UCSD-AML1 (cell line): ENCODE results near the gene CDKAL1.

Experiments used
- DNase-seq: peaks from one replicate; lab custom pipeline; 2025; ENCODE audit not compliant: unreplicated experiment; lab: John Stamatoyannopoulos, UW

The CDKAL1 gene

GRCh38 chr6:21157186-21157929, 623.1 kb downstream of the CDKAL1 start:
- no peak for DNase-seq

GRCh38 chr6:21158149-21158548, 623.9 kb downstream of the CDKAL1 start:
- DNase-seq, result no peak

GRCh38 chr6:21158873-21159272, 624.6 kb downstream of the CDKAL1 start:
- DNase-seq, result no peak

- no peak for DNase-seq
These were observed 625.2 kb downstream of the CDKAL1 start for GRCh38 chr6:21159465-21159864.

GRCh38 chr6:21161707-21162106, 627.5 kb downstream of the CDKAL1 start:
- no peak for DNase-seq

- DNase-seq, result no peak
These were observed 629.0 kb downstream of the CDKAL1 start for GRCh38 chr6:21163110-21163837.

- no peak for DNase-seq
These were observed 629.6 kb downstream of the CDKAL1 start for GRCh38 chr6:21163838-21164180.

- DNase-seq, result no peak
These were observed 630.6 kb downstream of the CDKAL1 start for GRCh38 chr6:21164768-21165326.

- no peak for DNase-seq
These were observed 632.5 kb downstream of the CDKAL1 start for GRCh38 chr6:21166754-21167153.

GRCh38 chr6:21167790-21168189, 633.5 kb downstream of the CDKAL1 start:
- DNase-seq, result no peak

GRCh38 chr6:21171801-21172200, 637.5 kb downstream of the CDKAL1 start:
- no peak for DNase-seq

- no peak for DNase-seq
These were observed 638.8 kb downstream of the CDKAL1 start for GRCh38 chr6:21173031-21173430.

GRCh38 chr6:21173678-21174077, 639.4 kb downstream of the CDKAL1 start:
- no peak for DNase-seq

- no peak for DNase-seq
These were observed 641.9 kb downstream of the CDKAL1 start for GRCh38 chr6:21176197-21176596.

- DNase-seq, result no peak
These were observed 645.9 kb downstream of the CDKAL1 start for GRCh38 chr6:21180155-21180554.

GRCh38 chr6:21180800-21181337, 646.6 kb downstream of the CDKAL1 start:
- DNase-seq, result no peak

- DNase-seq, result no peak
These were observed 647.6 kb downstream of the CDKAL1 start for GRCh38 chr6:21181866-21182265.

- DNase-seq, result no peak
These were observed 648.3 kb downstream of the CDKAL1 start for GRCh38 chr6:21182589-21182988.

GRCh38 chr6:21185861-21186478, 651.7 kb downstream of the CDKAL1 start:
- DNase-seq, result no peak

- no peak for DNase-seq
These were observed 652.3 kb downstream of the CDKAL1 start for GRCh38 chr6:21186479-21187055.

GRCh38 chr6:21187485-21187884, 653.2 kb downstream of the CDKAL1 start:
- DNase-seq, result no peak
